Kidney (tissue), 14 donors: Measurements from ENCODE around the gene R3HDM1. TPM values are rescaled to one million over a fixed set of nuclear protein-coding genes. Genes with fewer than 3 reads are reported as not detected.

ENCODE experiments used
- DNase-seq, 5 donors: peaks; one replicate each; pipeline ENCODE4 v3.0.0-alpha.2; 2013 to 2020
- FAIRE-seq: peaks from 2 replicates; lab custom pipeline; 2012; peaks lifted over from hg19 to GRCh38; lab: Jason Lieb, UNC
- H3K27ac ChIP-seq, 2 donors: one replicate each; pipeline ENCODE4 v1.7.0; 2013; ENCODE audit warnings: low read depth in 2 of 2, low read length in 2 of 2, inconsistent platforms in 1 of 2
- H3K27me3 ChIP-seq: one replicate; pipeline ENCODE4 v1.7.1; 2013; ENCODE audit warnings: low read length, inconsistent platforms; ENCODE audit not compliant: control insufficient read depth, insufficient read depth
- H3K36me3 ChIP-seq, 3 donors: one replicate each; pipeline versions ENCODE4 v1.7.0 to v1.7.1; 2013; ENCODE audit warnings: low read length in 3 of 3, control low read depth in 1 of 3, inconsistent platforms in 1 of 3; ENCODE audit not compliant: insufficient read depth in 3 of 3, control insufficient read depth in 2 of 3
- H3K4me1 ChIP-seq, 3 donors: one replicate each; pipeline versions ENCODE4 v1.7.0 to v1.7.1; 2013; ENCODE audit warnings: low read length in 3 of 3, inconsistent platforms in 1 of 3, low read depth in 1 of 3; ENCODE audit not compliant: control insufficient read depth in 2 of 3, insufficient read depth in 2 of 3
- H3K4me3 ChIP-seq, 3 donors: one replicate each; pipeline versions ENCODE4 v1.7.0 to v1.8.1; 2013; ENCODE audit warnings: low read length in 3 of 3, control low read depth in 1 of 3, inconsistent platforms in 1 of 3
- H3K9ac ChIP-seq, 3 donors: one replicate each; pipeline versions ENCODE4 v1.7.0 to v1.7.1; 2013; ENCODE audit warnings: low read length in 3 of 3, control low read depth in 1 of 3, inconsistent platforms in 1 of 3
- H3K9me3 ChIP-seq, 3 donors: one replicate each; pipeline versions ENCODE4 v1.7.0 to v1.7.1; 2013; ENCODE audit warnings: low read length in 3 of 3, control low read depth in 1 of 3, inconsistent platforms in 1 of 3; ENCODE audit not compliant: control insufficient read depth in 2 of 3, insufficient read depth in 1 of 3
- intact Hi-C: fragments of 100-400 bp; cut with DNase I; formaldehyde crosslinking; loops from one replicate; pipeline ENCODE4 v1.11.1; 2022
- polyA plus RNA-seq: library from polyadenylated mRNA; stranded (reverse); fragments of 350-450 nt; fragmentation: Illumina TruSeq; extraction: RNeasy Lipid Tissue Mini Kit (QIAGEN cat#74804); gene quantifications from one replicate; pipeline ENCODE4 v1.2.3, GENCODE V29; 2014; ENCODE audit warnings: low read depth, low replicate concordance; ENCODE audit not compliant: insufficient read depth
- total RNA-seq: library from RNA; stranded (reverse); fragmentation: NEBNext Ultra II Directional; extraction: Animal tissue kit (Norgen Biotek cat#: 25700); gene quantifications from one replicate; pipeline ENCODE4 v1.2.1, GENCODE V29; 2021
- TF ChIP-seq, protein P1 (sequence below): IDR thresholded peaks from 3 replicates; pipeline ENCODE4 v1.5.1; 2012; ENCODE audit warnings: mild to moderate bottlenecking, moderate library complexity, borderline replicate concordance; ENCODE audit not compliant: insufficient read depth; ENCODE audit errors: extremely low read depth
- donor health status: control.
- donor health status: control.
- donor health status: control.
- donor health status: control.
- donor health status: control.
- donor health status: DM: yes; HTN: yes; CAD: no.
- donor health status: Normal renal cell carcinoma (clear cell type).

The R3HDM1 gene
- total and polyA plus RNA-seq, 2 donors from 2014 or later = 9.2 to 31.8 TPM

DNA sequence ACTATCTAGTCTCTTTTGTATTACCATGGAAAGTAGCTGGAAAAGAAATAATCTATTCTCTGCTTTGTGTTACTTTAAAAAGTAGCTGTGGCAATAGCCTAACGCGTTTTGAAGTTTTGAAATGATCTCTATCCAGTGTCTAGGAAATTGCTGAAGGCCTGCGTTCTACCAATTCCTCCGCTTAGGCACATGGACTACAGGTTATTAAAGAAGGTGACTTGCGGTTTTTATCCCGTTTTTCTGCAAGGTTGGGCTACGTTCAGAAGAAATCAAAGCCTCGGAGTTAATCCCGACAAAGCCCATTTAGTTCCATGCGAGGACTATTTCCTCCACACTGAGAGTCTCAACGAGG lies 209.7 kb downstream of the R3HDM1 start:
- DNase-seq (no peak), FAIRE-seq (no peak)
- intact Hi-C loops = no loop called here
- peak overlapping the region in 1 of 2 donors; percentile 98 for H3K27ac ChIP-seq
- H3K27me3 ChIP-seq = no peaks in the 10 kb centered on the region
- H3K4me3 ChIP-seq = peak overlapping the region; percentile 25 to 91 (median 74)
- peaks cover 2 to 10% (median 4%) of the 10 kb centered on the region in 3 donors for H3K4me1 ChIP-seq
- no peaks in the 10 kb centered on the region for H3K9me3 ChIP-seq
- H3K9ac ChIP-seq = no peak overlapping the region
- TF ChIP-seq, protein P1, sequence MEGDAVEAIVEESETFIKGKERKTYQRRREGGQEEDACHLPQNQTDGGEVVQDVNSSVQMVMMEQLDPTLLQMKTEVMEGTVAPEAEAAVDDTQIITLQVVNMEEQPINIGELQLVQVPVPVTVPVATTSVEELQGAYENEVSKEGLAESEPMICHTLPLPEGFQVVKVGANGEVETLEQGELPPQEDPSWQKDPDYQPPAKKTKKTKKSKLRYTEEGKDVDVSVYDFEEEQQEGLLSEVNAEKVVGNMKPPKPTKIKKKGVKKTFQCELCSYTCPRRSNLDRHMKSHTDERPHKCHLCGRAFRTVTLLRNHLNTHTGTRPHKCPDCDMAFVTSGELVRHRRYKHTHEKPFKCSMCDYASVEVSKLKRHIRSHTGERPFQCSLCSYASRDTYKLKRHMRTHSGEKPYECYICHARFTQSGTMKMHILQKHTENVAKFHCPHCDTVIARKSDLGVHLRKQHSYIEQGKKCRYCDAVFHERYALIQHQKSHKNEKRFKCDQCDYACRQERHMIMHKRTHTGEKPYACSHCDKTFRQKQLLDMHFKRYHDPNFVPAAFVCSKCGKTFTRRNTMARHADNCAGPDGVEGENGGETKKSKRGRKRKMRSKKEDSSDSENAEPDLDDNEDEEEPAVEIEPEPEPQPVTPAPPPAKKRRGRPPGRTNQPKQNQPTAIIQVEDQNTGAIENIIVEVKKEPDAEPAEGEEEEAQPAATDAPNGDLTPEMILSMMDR = no peak
- no peaks in the 10 kb centered on the region for H3K36me3 ChIP-seq

DNA sequence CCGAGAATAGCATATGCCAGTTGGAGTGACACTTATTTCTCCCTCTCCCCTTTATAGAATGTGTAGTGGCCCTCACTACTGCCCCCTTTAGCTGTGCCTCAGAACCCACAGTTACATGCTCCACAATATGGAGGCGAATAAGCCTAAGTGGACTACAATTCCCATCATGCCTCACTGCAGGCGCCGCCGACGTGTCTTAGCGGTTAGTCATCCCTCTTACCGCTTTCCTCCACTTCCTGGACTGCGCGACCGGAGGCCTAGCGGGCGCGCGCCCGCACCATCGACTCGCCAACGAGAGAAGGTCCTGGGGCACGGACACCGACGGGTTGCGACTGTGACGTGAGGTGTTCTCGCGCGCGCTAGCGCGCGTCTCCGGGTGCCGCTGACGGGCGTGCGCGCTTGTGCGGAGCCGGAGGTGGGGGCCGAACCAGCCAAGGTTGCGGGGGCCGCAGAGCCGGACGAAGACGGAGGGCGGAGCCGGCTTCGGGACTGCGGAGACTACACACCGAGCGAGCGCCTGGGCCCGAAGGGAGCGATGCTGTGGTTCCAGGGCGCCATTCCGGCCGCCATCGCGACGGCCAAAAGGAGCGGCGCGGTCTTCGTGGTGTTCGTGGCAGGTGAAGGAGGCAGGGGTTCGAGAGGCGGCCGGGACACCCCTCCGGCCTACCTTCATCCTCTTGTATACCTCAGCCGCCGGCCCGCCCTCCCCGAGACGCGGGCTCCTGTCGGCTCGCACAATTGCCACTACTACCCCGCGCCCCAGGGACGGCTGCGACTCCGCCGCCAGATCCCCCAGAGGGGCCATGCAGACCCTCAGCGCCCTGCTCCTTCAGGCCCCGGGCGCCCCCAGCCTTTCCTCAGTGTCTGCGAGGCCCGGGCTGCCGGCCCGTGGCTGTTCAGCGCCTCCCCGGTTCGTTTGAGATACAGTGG lies 210.4 kb downstream of the R3HDM1 start, which contains the start of gene UBXN4:
TSS of gene UBXN4 (plus strand) at position 461 of the 930 bp plus-strand sequence. CDS start at position 536, 75 bp downstream.
- Histone ChIP-seq H3K27me3 (no peaks in the 10 kb centered on the region), H3K27ac (peak within 1 kb of the TSS; percentile 89 to 98), H3K9me3 (no peaks in the 10 kb centered on the region), H3K4me3 (peak within 1 kb of the TSS; percentile 74 to 91 (median 90)), H3K9ac (peak within 1 kb of the TSS; percentile 87 to 93 (median 89)), H3K4me1 (peaks cover 2 to 10% (median 5%) of the 10 kb centered on the region in 3 donors), H3K36me3 (no peaks in the 10 kb centered on the region)
- peak; percentile 98 to 99 (median 99) for DNase-seq
- FAIRE-seq = peak; percentile 65
- intact Hi-C loops = no loop called here
- TF ChIP-seq, protein P1 = peak; percentile 46

DNA sequence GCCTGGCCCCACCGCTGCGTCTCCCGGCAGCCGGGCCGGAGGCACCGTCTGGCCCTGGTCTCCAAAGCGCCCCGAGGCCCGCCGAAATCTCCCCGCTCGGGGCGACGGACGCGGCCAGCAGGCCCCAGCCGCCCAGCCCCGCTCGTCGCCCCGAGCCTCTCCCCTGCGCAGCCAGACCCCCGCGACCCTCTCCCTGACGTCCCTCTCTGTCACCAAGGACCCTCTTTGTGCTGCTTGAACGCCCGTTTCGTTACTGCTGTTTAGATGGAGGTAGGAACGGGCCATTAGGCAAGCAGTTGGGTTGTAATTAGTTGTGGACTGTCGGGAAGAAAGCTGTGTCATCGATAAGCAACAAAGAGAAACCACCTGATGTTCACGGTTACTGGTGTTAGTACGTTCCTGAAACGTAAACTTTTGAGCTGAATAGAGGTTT lies 211.1 kb downstream of the R3HDM1 start:
- peak overlapping the region; percentile 87 to 93 (median 89) for H3K9ac ChIP-seq
- TF ChIP-seq, protein P1 = no peak
- H3K4me3 ChIP-seq = peak overlapping the region; percentile 74 to 91 (median 90)
- FAIRE-seq (no peak), DNase-seq (peak in 4 of 5 donors; percentile 59 to 83 (median 76))
- H3K9me3 ChIP-seq = no peaks in the 10 kb centered on the region
- no peaks in the 10 kb centered on the region for H3K27me3 ChIP-seq
- H3K4me1 ChIP-seq = peaks cover 2 to 10% (median 6%) of the 10 kb centered on the region in 3 donors
- no peaks in the 10 kb centered on the region for H3K36me3 ChIP-seq
- H3K27ac ChIP-seq = peak overlapping the region; percentile 89 to 98
- intact Hi-C loops = no loop called here
